ENCODE measurements around the gene ADAMTS12. TPM values are rescaled to one million over a fixed set of nuclear protein-coding genes. Genes with fewer than 3 reads are reported as not detected.
A peak's percentile ranks its signal among the peaks of the same experiment; 100 is the strongest.

The ADAMTS12 gene
- total and polyA plus RNA-seq, 4 donors = 0.49 to 6.4 (median 2.3) TPM

- peaks cover 0 to 3% (median 0%) of the 10 kb centered on the region in 4 donors for H3K27me3 ChIP-seq (ENCODE audit: control insufficient read depth in 4 of 4, insufficient read depth in 4 of 4, low read length in 3 of 4)
- 72% methylated on average over 1 of the region's 1 CpG for WGBS
- no peak overlapping the region for H3K9ac ChIP-seq (ENCODE audit: low read depth in 1 of 2, low read length in 2 of 2)
- H3K36me3 ChIP-seq (ENCODE audit: control insufficient read depth in 4 of 4, insufficient read depth in 3 of 4, low read depth in 1 of 4, low read length in 3 of 4) = no peaks in the 10 kb centered on the region
- H3K27ac ChIP-seq (ENCODE audit: low read depth in 1 of 2, low read length in 2 of 2) = no peak overlapping the region
- H3K4me3 ChIP-seq (ENCODE audit: low read depth in 1 of 3, low read length in 3 of 3) = no peak overlapping the region
- H3K9me3 ChIP-seq (ENCODE audit: control insufficient read depth in 4 of 4, low read length in 3 of 4) = no peaks in the 10 kb centered on the region
- no peak for DNase-seq (ENCODE audit: low spot score)
- no peak for TF ChIP-seq JUND (IDR thresholded peaks at IDR 0.05)
- no peak for TF ChIP-seq ATF3 (IDR thresholded peaks at IDR 0.05)
- TF ChIP-seq EGR1 (IDR thresholded peaks at IDR 0.05; ENCODE audit: low read depth in 2 of 2) = no peak
- TF ChIP-seq HNF4G (IDR thresholded peaks at IDR 0.05) = no peak
- no peak for TF ChIP-seq MAX (IDR thresholded peaks at IDR 0.05)
- no peak for TF ChIP-seq RXRA (IDR thresholded peaks at IDR 0.05)
- TF ChIP-seq RAD21 (IDR thresholded peaks at IDR 0.05) = no peak
- TF ChIP-seq TAF1 (conservative IDR thresholded peaks at IDR 0.05) = no peak
- no peak for TF ChIP-seq FOXA1 (IDR thresholded peaks at IDR 0.05)
- no peak for TF ChIP-seq REST (IDR thresholded peaks at IDR 0.05)
- TF ChIP-seq NR2F2 (IDR thresholded peaks at IDR 0.05) = no peak
- no peak for TF ChIP-seq FOXA2 (IDR thresholded peaks at IDR 0.05)
- H3K4me1 ChIP-seq (ENCODE audit: control insufficient read depth in 4 of 4, insufficient read depth in 4 of 4, low read length in 3 of 4) = no peaks in the 10 kb centered on the region
Observed at GRCh38 chr5:33809936-33810335, 81.9 kb downstream of the ADAMTS12 start.

- Histone ChIP-seq H3K36me3 (ENCODE audit: control insufficient read depth in 4 of 4, insufficient read depth in 3 of 4, low read depth in 1 of 4, low read length in 3 of 4) (no peaks in the 10 kb centered on the region), H3K9ac (ENCODE audit: low read depth in 1 of 2, low read length in 2 of 2) (no peak overlapping the region), H3K27ac (ENCODE audit: low read depth in 1 of 2, low read length in 2 of 2) (no peak overlapping the region), H3K4me1 (ENCODE audit: control insufficient read depth in 4 of 4, insufficient read depth in 4 of 4, low read length in 3 of 4) (no peaks in the 10 kb centered on the region), H3K9me3 (ENCODE audit: control insufficient read depth in 4 of 4, low read length in 3 of 4) (no peaks in the 10 kb centered on the region), H3K4me3 (ENCODE audit: low read depth in 1 of 3, low read length in 3 of 3) (no peak overlapping the region), H3K27me3 (ENCODE audit: control insufficient read depth in 4 of 4, insufficient read depth in 4 of 4, low read length in 3 of 4) (peaks cover 0 to 3% (median 0%) of the 10 kb centered on the region in 4 donors)
- DNase-seq (ENCODE audit: low spot score) = no peak
- 66% methylated on average over 4 of the region's 4 CpGs for WGBS
- TF ChIP-seq REST (IDR thresholded peaks at IDR 0.05) (no peak), NR2F2 (IDR thresholded peaks at IDR 0.05) (peak; percentile 77)
Observed at GRCh38 chr5:33808699-33809098, 83.1 kb downstream of the ADAMTS12 start.

All from liver (tissue), 9 donors.